HEK293 (cell line): ENCODE results near the gene ISOC2.
A peak's percentile ranks its signal among the peaks of the same experiment; 100 is the strongest.

Source experiments
- EGR2 ChIP-seq: fragments of 450-650 bp; formaldehyde crosslinking; IDR thresholded peaks from 2 replicates; pipeline ENCODE4 v1.5.1; 2016; ENCODE audit warnings: low read depth, missing biosample characterization, missing genetic modification characterization
- HOXC10 ChIP-seq: sonication (generic); formaldehyde crosslinking; IDR thresholded peaks from 2 replicates; pipeline ENCODE4 v1.8.1; 2023; ENCODE audit warnings: mild to moderate bottlenecking, missing genetic modification reagents
- KLF9 ChIP-seq: fragments of 450-650 bp; formaldehyde crosslinking; IDR thresholded peaks from 2 replicates; pipeline ENCODE4 v1.5.1; 2016; ENCODE audit warnings: missing biosample characterization, missing genetic modification characterization, low read depth
- MZF1 ChIP-seq: fragments of 450-650 bp; formaldehyde crosslinking; IDR thresholded peaks from 2 replicates; pipeline ENCODE4 v1.5.1; 2017; ENCODE audit warnings: missing biosample characterization, missing genetic modification characterization, borderline replicate concordance
- REPIN1 ChIP-seq: fragments of 450-650 bp; formaldehyde crosslinking; IDR thresholded peaks from 2 replicates; pipeline ENCODE4 v1.5.1; 2017; ENCODE audit warnings: missing biosample characterization, missing genetic modification characterization, low read depth
- SP2 ChIP-seq: fragments of 450-650 bp; formaldehyde crosslinking; IDR thresholded peaks from 2 replicates; pipeline ENCODE4 v1.5.1; 2016; ENCODE audit warnings: missing biosample characterization, missing genetic modification characterization
- YY1 ChIP-seq: fragments of 450-650 bp; formaldehyde crosslinking; IDR thresholded peaks from 2 replicates; pipeline ENCODE4 v1.5.1; 2018; ENCODE audit warnings: missing biosample characterization, missing genetic modification characterization
- ZBTB1 ChIP-seq: fragments of 450-650 bp; formaldehyde crosslinking; IDR thresholded peaks from 2 replicates; pipeline ENCODE4 v1.5.1; 2016; ENCODE audit warnings: missing biosample characterization, missing genetic modification characterization
- ZBTB21 ChIP-seq: fragments of 450-650 bp; formaldehyde crosslinking; IDR thresholded peaks from 2 replicates; pipeline ENCODE4 v1.5.1; 2017; ENCODE audit warnings: missing biosample characterization, missing genetic modification characterization
- ZBTB7A ChIP-seq: fragments of 450-650 bp; formaldehyde crosslinking; IDR thresholded peaks from 2 replicates; pipeline ENCODE4 v1.5.1; 2016; ENCODE audit warnings: low read depth, missing biosample characterization, missing genetic modification characterization
- ZNF133 ChIP-seq: fragments of 450-650 bp; formaldehyde crosslinking; IDR thresholded peaks from 2 replicates; pipeline ENCODE4 v1.5.1; 2016; ENCODE audit warnings: missing biosample characterization, missing genetic modification characterization
- ZNF175 ChIP-seq: fragments of 450-650 bp; formaldehyde crosslinking; IDR thresholded peaks from 2 replicates; pipeline ENCODE4 v1.5.1; 2016; ENCODE audit warnings: missing biosample characterization, missing genetic modification characterization
- ZNF23 ChIP-seq: fragments of 450-650 bp; formaldehyde crosslinking; IDR thresholded peaks from 2 replicates; pipeline ENCODE4 v1.5.1; 2016; ENCODE audit warnings: missing biosample characterization, missing genetic modification characterization, borderline replicate concordance
- ZNF274 ChIP-seq, 2 experiments: fragments of 200-500 bp in 1 of 2; fragments of 450-650 bp in 1 of 2; sonication (Bioruptor generic) in 1 of 2; formaldehyde crosslinking in 1 of 2; IDR thresholded peaks; 2 replicates each; pipeline versions ENCODE4 v1.5.1 to v1.6.1; 2014 to 2016; ENCODE audit warnings: borderline replicate concordance in 1 of 2, inconsistent platforms in 1 of 2, low read length in 1 of 2, missing biosample characterization in 1 of 2, missing genetic modification characterization in 1 of 2
- ZNF37A ChIP-seq: fragments of 450-650 bp; IDR thresholded peaks from 2 replicates; pipeline ENCODE4 v1.5.1; 2018; ENCODE audit warnings: missing biosample characterization, missing genetic modification characterization
- ZNF391 ChIP-seq: fragments of 450-650 bp; formaldehyde crosslinking; IDR thresholded peaks from 2 replicates; pipeline ENCODE4 v1.5.1; 2016; ENCODE audit warnings: low read depth, missing biosample characterization, missing genetic modification characterization, borderline replicate concordance
- ZNF530 ChIP-seq: fragments of 450-650 bp; formaldehyde crosslinking; IDR thresholded peaks from 2 replicates; pipeline ENCODE4 v1.5.1; 2016; ENCODE audit warnings: low read depth, missing biosample characterization, missing genetic modification characterization
- ZNF544 ChIP-seq: fragments of 450-650 bp; formaldehyde crosslinking; IDR thresholded peaks from 2 replicates; pipeline ENCODE4 v1.5.0; 2017; ENCODE audit warnings: missing biosample characterization, missing genetic modification characterization
- ZNF548 ChIP-seq: fragments of 450-650 bp; formaldehyde crosslinking; IDR thresholded peaks from 2 replicates; pipeline ENCODE4 v1.5.1; 2016; ENCODE audit warnings: missing biosample characterization, missing genetic modification characterization
- ZNF610 ChIP-seq: fragments of 450-650 bp; formaldehyde crosslinking; IDR thresholded peaks from 2 replicates; pipeline ENCODE4 v1.5.1; 2016; ENCODE audit warnings: missing biosample characterization, missing genetic modification characterization, borderline replicate concordance
- ZNF629 ChIP-seq: fragments of 450-650 bp; formaldehyde crosslinking; IDR thresholded peaks from 2 replicates; pipeline ENCODE4 v1.5.1; 2017; ENCODE audit warnings: missing biosample characterization, missing genetic modification characterization
- ZNF658 ChIP-seq: fragments of 450-650 bp; formaldehyde crosslinking; IDR thresholded peaks from 2 replicates; pipeline ENCODE4; 2016; ENCODE audit warnings: missing biosample characterization, missing genetic modification characterization
- ZNF660 ChIP-seq: fragments of 450-650 bp; IDR thresholded peaks from 2 replicates; pipeline ENCODE4 v1.5.1; 2018; ENCODE audit warnings: missing biosample characterization, mild to moderate bottlenecking, missing genetic modification characterization
- ZNF777 ChIP-seq: fragments of 450-650 bp; formaldehyde crosslinking; IDR thresholded peaks from 2 replicates; pipeline ENCODE4 v1.5.1; 2017; ENCODE audit warnings: missing biosample characterization, missing genetic modification characterization, borderline replicate concordance
- ZNF843 ChIP-seq: fragments of 450-650 bp; formaldehyde crosslinking; IDR thresholded peaks from 2 replicates; pipeline ENCODE4 v1.5.1; 2016; ENCODE audit warnings: missing biosample characterization, missing genetic modification characterization
- TF ChIP-seq, protein P1 (sequence below): fragments of 450-650 bp; formaldehyde crosslinking; IDR thresholded peaks from 2 replicates; pipeline ENCODE4 v1.5.1; 2017; ENCODE audit warnings: missing biosample characterization, missing genetic modification characterization
- TF ChIP-seq, protein P2 (sequence below): fragments of 450-650 bp; formaldehyde crosslinking; IDR thresholded peaks from 2 replicates; pipeline ENCODE4 v1.5.1; 2016; ENCODE audit warnings: missing biosample characterization, missing genetic modification characterization
- TF ChIP-seq, protein P3 (sequence below): fragments of 450-650 bp; formaldehyde crosslinking; conservative IDR thresholded peaks from 2 replicates; pipeline ENCODE4 v1.5.1; 2016; ENCODE audit warnings: low read depth, missing biosample characterization, missing genetic modification characterization
- TF ChIP-seq, protein P4 (sequence below): sonication (generic); formaldehyde crosslinking; IDR thresholded peaks from 2 replicates; pipeline ENCODE4 v1.8.1; 2022; ENCODE audit warnings: mild to moderate bottlenecking, moderate library complexity, missing genetic modification reagents
- TF ChIP-seq, protein P5 (sequence below): fragments of 450-650 bp; formaldehyde crosslinking; IDR thresholded peaks from 2 replicates; pipeline ENCODE4 v1.5.1; 2017; ENCODE audit warnings: missing biosample characterization, missing genetic modification characterization
- TF ChIP-seq, protein P6 (sequence below): fragments of 450-650 bp; formaldehyde crosslinking; IDR thresholded peaks from 2 replicates; pipeline ENCODE4 v1.5.1; 2016; ENCODE audit warnings: missing biosample characterization, missing genetic modification characterization

Gene ISOC2

DNA sequence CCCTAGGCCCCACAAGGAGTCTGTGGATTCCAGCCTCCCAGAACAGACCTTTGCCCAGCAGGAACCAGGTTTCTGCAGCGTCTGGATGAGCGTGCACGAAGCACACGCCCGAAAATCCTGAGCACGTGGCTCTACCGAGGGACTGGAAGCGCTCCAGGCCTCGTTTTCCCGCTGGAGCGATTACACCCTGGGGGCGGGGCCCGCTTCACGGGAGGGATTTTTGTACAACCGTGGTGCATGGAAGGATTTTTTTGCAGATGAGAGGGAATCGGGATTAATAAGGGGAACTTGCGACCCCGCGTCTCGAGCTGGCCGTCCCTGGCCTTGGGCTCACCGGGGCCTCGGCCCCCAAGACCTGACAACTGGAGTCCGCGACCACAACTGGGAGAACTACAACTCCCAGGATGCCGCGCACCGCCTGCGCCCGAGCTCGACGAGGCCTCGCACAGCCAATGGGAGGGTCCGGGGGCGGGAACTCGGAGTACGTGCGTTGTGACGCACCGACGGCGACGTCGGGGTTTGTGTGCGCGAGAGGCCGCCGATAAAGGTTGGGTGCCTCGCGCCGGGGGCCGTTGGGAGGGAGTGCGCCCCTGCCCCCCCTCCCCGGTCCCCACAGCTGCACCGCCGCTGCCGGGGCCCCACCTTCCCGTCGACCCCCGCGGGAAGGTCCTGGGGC, 14.8 kb upstream of the ISOC2 start, which contains the start of gene ZNF628 (continued):
- TF ChIP-seq ZNF660 (tag by site-specific recombination) (peak; percentile 76; the same call in 1 of the 2 replicates), ZNF133 (tag by site-specific recombination) (no peak), ZNF175 (tag by site-specific recombination) (no peak), ZNF658 (tag by site-specific recombination) (no peak), ZNF23 (tag by site-specific recombination) (no peak), EGR2 (tag by site-specific recombination) (peak; percentile 9; the same call in 1 of the 2 replicates), ZNF777 (tag by site-specific recombination) (no peak), ZNF274 (IDR thresholded peaks at IDR 0.05; ENCODE audit: low read length) (no peak), ZNF274 (tag by site-specific recombination; IDR thresholded peaks at IDR 0.05; ENCODE audit: borderline replicate concordance) (no peak), ZNF530 (tag by site-specific recombination) (no peak), ZNF37A (tag by site-specific recombination) (no peak), ZNF843 (tag by site-specific recombination) (peak; percentile 58), MZF1 (tag by site-specific recombination) (no peak), REPIN1 (tag by site-specific recombination) (no peak), HOXC10 (CRISPR knock-in tag) (no peak), ZBTB1 (no peak), ZNF610 (tag by site-specific recombination) (no peak), ZNF391 (tag by site-specific recombination) (peak; percentile 65; the same call in 1 of the 2 replicates), SP2 (tag by site-specific recombination) (peak; percentile 82), YY1 (tag by site-specific recombination) (no peak), ZBTB7A (tag by site-specific recombination) (peak; percentile 64; the same call in 1 of the 2 replicates), ZNF544 (tag by site-specific recombination) (no peak), ZBTB21 (tag by site-specific recombination) (peak; percentile 67), ZNF629 (tag by site-specific recombination) (peak; percentile 70), ZNF548 (no peak), KLF9 (tag by site-specific recombination) (peak; percentile 92)
- TF ChIP-seq, protein P1, sequence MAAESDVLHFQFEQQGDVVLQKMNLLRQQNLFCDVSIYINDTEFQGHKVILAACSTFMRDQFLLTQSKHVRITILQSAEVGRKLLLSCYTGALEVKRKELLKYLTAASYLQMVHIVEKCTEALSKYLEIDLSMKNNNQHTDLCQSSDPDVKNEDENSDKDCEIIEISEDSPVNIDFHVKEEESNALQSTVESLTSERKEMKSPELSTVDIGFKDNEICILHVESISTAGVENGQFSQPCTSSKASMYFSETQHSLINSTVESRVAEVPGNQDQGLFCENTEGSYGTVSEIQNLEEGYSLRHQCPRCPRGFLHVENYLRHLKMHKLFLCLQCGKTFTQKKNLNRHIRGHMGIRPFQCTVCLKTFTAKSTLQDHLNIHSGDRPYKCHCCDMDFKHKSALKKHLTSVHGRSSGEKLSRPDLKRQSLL (tag by site-specific recombination): peak; percentile 51; the same call in 1 of the 2 replicates
- TF ChIP-seq, protein P2, sequence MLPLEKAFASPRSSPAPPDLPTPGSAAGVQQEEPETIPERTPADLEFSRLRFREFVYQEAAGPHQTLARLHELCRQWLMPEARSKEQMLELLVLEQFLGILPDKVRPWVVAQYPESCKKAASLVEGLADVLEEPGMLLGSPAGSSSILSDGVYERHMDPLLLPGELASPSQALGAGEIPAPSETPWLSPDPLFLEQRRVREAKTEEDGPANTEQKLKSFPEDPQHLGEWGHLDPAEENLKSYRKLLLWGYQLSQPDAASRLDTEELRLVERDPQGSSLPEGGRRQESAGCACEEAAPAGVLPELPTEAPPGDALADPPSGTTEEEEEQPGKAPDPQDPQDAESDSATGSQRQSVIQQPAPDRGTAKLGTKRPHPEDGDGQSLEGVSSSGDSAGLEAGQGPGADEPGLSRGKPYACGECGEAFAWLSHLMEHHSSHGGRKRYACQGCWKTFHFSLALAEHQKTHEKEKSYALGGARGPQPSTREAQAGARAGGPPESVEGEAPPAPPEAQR (tag by site-specific recombination): no peak
- TF ChIP-seq, protein P3, sequence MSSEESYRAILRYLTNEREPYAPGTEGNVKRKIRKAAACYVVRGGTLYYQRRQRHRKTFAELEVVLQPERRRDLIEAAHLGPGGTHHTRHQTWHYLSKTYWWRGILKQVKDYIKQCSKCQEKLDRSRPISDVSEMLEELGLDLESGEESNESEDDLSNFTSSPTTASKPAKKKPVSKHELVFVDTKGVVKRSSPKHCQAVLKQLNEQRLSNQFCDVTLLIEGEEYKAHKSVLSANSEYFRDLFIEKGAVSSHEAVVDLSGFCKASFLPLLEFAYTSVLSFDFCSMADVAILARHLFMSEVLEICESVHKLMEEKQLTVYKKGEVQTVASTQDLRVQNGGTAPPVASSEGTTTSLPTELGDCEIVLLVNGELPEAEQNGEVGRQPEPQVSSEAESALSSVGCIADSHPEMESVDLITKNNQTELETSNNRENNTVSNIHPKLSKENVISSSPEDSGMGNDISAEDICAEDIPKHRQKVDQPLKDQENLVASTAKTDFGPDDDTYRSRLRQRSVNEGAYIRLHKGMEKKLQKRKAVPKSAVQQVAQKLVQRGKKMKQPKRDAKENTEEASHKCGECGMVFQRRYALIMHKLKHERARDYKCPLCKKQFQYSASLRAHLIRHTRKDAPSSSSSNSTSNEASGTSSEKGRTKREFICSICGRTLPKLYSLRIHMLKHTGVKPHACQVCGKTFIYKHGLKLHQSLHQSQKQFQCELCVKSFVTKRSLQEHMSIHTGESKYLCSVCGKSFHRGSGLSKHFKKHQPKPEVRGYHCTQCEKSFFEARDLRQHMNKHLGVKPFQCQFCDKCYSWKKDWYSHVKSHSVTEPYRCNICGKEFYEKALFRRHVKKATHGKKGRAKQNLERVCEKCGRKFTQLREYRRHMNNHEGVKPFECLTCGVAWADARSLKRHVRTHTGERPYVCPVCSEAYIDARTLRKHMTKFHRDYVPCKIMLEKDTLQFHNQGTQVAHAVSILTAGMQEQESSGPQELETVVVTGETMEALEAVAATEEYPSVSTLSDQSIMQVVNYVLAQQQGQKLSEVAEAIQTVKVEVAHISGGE (tag by site-specific recombination): peak; percentile 52
- TF ChIP-seq, protein P4, sequence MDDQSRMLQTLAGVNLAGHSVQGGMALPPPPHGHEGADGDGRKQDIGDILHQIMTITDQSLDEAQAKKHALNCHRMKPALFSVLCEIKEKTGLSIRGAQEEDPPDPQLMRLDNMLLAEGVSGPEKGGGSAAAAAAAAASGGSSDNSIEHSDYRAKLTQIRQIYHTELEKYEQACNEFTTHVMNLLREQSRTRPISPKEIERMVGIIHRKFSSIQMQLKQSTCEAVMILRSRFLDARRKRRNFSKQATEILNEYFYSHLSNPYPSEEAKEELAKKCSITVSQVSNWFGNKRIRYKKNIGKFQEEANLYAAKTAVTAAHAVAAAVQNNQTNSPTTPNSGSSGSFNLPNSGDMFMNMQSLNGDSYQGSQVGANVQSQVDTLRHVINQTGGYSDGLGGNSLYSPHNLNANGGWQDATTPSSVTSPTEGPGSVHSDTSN (CRISPR knock-in tag): 0 out of 2 replicates have a peak, but pooled peaks have one; percentile 18
- TF ChIP-seq, protein P5, sequence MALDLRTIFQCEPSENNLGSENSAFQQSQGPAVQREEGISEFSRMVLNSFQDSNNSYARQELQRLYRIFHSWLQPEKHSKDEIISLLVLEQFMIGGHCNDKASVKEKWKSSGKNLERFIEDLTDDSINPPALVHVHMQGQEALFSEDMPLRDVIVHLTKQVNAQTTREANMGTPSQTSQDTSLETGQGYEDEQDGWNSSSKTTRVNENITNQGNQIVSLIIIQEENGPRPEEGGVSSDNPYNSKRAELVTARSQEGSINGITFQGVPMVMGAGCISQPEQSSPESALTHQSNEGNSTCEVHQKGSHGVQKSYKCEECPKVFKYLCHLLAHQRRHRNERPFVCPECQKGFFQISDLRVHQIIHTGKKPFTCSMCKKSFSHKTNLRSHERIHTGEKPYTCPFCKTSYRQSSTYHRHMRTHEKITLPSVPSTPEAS (tag by site-specific recombination): peak; percentile 81
- TF ChIP-seq, protein P6, sequence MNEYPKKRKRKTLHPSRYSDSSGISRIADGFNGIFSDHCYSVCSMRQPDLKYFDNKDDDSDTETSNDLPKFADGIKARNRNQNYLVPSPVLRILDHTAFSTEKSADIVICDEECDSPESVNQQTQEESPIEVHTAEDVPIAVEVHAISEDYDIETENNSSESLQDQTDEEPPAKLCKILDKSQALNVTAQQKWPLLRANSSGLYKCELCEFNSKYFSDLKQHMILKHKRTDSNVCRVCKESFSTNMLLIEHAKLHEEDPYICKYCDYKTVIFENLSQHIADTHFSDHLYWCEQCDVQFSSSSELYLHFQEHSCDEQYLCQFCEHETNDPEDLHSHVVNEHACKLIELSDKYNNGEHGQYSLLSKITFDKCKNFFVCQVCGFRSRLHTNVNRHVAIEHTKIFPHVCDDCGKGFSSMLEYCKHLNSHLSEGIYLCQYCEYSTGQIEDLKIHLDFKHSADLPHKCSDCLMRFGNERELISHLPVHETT (tag by site-specific recombination): no peak
